Adrenal gland (tissue), 5 donors: Measurements from ENCODE around the gene C13orf46.

Experiments used
- POLR2A ChIP-seq, 2 donors: fragments of 450-650 bp; IDR thresholded peaks; one replicate each; pipeline ENCODE4 v1.6.1; 2017; ENCODE audit warnings: antibody characterized with exemption in 2 of 2, mild to moderate bottlenecking in 2 of 2, moderate library complexity in 1 of 2
- TF ChIP-seq, protein P1 (sequence below), 6 experiments: fragments of 450-650 bp in 4 of 6; fragments of 200-600 bp in 2 of 6; sonication (generic) in 1 of 6; IDR thresholded peaks; 1 replicate in 5 of 6; 2 replicates in 1 of 6; pipeline versions ENCODE4 v1.5.1 to v1.8.0; 2016 to 2021; ENCODE audit warnings: antibody characterized with exemption in 6 of 6, mild to moderate bottlenecking in 2 of 6, moderate library complexity in 1 of 6
- donor health status: DM: no; HTN: no; CAD: no.

- TF ChIP-seq, protein P1, sequence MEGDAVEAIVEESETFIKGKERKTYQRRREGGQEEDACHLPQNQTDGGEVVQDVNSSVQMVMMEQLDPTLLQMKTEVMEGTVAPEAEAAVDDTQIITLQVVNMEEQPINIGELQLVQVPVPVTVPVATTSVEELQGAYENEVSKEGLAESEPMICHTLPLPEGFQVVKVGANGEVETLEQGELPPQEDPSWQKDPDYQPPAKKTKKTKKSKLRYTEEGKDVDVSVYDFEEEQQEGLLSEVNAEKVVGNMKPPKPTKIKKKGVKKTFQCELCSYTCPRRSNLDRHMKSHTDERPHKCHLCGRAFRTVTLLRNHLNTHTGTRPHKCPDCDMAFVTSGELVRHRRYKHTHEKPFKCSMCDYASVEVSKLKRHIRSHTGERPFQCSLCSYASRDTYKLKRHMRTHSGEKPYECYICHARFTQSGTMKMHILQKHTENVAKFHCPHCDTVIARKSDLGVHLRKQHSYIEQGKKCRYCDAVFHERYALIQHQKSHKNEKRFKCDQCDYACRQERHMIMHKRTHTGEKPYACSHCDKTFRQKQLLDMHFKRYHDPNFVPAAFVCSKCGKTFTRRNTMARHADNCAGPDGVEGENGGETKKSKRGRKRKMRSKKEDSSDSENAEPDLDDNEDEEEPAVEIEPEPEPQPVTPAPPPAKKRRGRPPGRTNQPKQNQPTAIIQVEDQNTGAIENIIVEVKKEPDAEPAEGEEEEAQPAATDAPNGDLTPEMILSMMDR (IDR thresholded peaks at IDR 0.05): no peak
- TF ChIP-seq POLR2A (IDR thresholded peaks at IDR 0.05): no peak
These were observed 36.2 kb downstream of the C13orf46 start for GRCh38 chr13:113937527-113938180.
